ENCODE results near the gene TMCO4. TPM values are rescaled to one million over a fixed set of nuclear protein-coding genes. Genes with fewer than 3 reads are reported as not detected.
A peak's percentile ranks its signal among the peaks of the same experiment; 100 is the strongest.

The TMCO4 gene
- total RNA-seq, 1 donor from 2014 or later: 28.7 TPM

DNA sequence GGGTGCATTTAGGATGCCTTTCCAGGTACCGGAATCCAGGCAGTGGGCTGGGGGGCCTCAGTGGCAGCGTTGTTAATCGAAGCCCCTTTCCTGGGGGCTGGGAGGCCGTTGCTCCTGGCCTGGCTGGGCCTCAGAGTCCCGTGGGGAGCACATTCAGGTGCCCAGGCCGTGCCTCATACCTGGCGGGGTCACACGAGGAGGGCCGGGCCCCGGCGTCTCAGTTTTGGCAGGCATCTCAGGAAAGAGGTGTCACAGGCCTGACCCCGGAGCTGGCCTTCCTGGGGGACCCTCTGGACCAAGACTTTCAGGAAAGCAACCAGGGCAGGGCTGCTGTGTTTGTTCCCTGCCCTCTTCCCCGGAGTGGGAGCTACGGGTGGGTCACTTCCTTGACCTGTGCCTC lies 151.5 kb downstream of the TMCO4 start:
- H3K4me3 ChIP-seq: peak overlapping the region; percentile 82 to 94
- H3K4me1 ChIP-seq: peaks cover 78% of the 10 kb centered on the region
- no peaks in the 10 kb centered on the region for H3K27me3 ChIP-seq
- intact Hi-C loops (cut with DNase I): loop anchor here (5.0 kb wide), 1 partner anchor 261 kb away; no protein-coding TSS in a partner anchor
- TF ChIP-seq POLR2AphosphoS5 (IDR thresholded peaks at IDR 0.05; ENCODE audit: insufficient read depth in 1 of 2, low read depth in 1 of 2): no peak
- TF ChIP-seq CTCF (IDR thresholded peaks at IDR 0.05): no peak
- TF ChIP-seq POLR2A (IDR thresholded peaks at IDR 0.05): no peak
- H3K27ac ChIP-seq: peak overlapping the region; percentile 96
- no peaks in the 10 kb centered on the region for H3K36me3 ChIP-seq
- no peaks in the 10 kb centered on the region for H3K9me3 ChIP-seq
- DNase-seq (ENCODE audit: extremely low spot score in 2 of 2): no peak

DNA sequence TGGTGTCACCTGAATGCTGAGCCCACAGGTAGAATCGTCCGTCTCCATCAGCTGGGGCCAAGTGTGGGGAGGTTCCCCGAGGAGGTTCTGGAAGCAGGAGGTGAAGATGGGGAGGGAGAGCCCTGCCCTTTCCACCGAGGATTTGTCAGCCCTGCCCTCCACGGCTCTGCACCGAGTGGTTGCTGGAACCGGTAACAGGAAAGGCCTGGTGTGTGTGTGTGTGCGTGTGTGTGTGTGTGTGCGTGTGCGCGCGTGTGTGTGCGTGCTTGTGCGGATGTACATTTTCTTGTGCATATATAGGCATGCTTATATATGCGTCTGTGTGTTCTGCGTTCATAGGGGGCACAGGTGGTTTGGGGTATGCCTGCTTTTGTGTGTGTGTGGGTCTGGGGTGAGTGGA lies 152.1 kb downstream of the TMCO4 start:
- intact Hi-C loops (cut with DNase I): loop anchor here (5.0 kb wide), 1 partner anchor 260 kb away; no protein-coding TSS in a partner anchor
- peaks cover 78% of the 10 kb centered on the region for H3K4me1 ChIP-seq
- no peak for TF ChIP-seq POLR2A (IDR thresholded peaks at IDR 0.05)
- no peak for TF ChIP-seq CTCF (IDR thresholded peaks at IDR 0.05)
- no peak for TF ChIP-seq POLR2AphosphoS5 (IDR thresholded peaks at IDR 0.05; ENCODE audit: insufficient read depth in 1 of 2, low read depth in 1 of 2)
- DNase-seq (ENCODE audit: extremely low spot score in 2 of 2): no peak
- H3K9me3 ChIP-seq: no peaks in the 10 kb centered on the region
- H3K36me3 ChIP-seq: no peaks in the 10 kb centered on the region
- H3K27ac ChIP-seq: peak overlapping the region; percentile 96
- H3K4me3 ChIP-seq: peak overlapping the region; percentile 82 to 94
- H3K27me3 ChIP-seq: no peaks in the 10 kb centered on the region

DNA sequence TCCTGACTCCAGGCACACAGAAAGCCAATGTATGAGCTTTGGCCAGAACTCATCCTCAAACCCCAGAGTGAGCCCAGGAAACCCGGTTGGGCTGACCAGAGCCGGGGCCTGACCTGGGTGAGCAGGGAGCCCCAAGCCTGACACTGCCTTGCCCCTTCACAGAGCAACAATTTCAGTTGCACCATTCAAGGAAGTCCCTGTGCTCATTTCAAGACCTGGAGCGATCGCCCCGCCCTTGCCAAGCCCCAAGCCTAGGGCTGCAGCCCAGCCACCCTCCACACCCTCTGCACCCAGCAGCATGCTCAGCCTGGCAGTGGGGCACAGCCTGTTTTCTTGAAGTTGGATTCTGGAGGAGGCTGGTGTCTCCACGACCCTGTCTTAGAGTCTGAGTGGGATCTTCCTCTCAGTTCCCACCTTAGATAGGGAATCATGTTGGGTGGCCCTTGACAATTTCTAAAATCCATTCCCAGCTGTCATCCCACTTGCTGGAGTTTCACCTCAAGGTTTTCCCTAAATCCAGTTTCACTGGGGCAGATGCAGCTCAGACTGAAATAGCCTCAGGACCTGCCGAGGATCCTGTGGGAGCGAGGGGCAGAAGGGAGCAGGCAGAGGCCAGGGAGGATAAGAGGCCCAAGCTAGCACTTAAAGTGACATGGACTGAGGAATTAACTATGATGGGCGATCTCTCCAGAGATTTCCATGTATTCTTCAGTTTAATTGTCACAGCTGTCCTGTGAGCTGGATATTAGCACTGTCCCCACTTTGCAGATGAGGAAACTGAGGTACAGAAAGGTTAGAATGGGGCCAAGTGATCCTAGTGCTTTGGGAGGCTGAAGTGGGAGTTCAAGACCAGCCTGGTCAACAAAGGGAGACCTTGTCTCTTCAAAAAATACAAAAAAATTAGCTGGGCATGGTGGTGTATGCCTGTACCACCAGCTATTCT lies 153.1 kb downstream of the TMCO4 start:
- intact Hi-C loops (cut with DNase I): loop anchor here (5.0 kb wide), 1 partner anchor 259 kb away; no protein-coding TSS in a partner anchor
- no peak for DNase-seq (ENCODE audit: extremely low spot score in 2 of 2)
- H3K4me1 ChIP-seq: peaks cover 73% of the 10 kb centered on the region
- H3K36me3 ChIP-seq: no peaks in the 10 kb centered on the region
- TF ChIP-seq POLR2AphosphoS5 (IDR thresholded peaks at IDR 0.05; ENCODE audit: insufficient read depth in 1 of 2, low read depth in 1 of 2) (peak in 1 of 2 donors; percentile 50), CTCF (IDR thresholded peaks at IDR 0.05) (no peak)
- peak overlapping the region; percentile 96 for H3K27ac ChIP-seq
- no peaks in the 10 kb centered on the region for H3K27me3 ChIP-seq
- H3K9me3 ChIP-seq: no peaks in the 10 kb centered on the region
- H3K4me3 ChIP-seq: peak overlapping the region; percentile 82 to 94

- DNase-seq (ENCODE audit: extremely low spot score in 2 of 2): no peak
- no peaks in the 10 kb centered on the region for H3K27me3 ChIP-seq
- H3K36me3 ChIP-seq: no peaks in the 10 kb centered on the region
- H3K4me3 ChIP-seq: peak overlapping the region; percentile 82 to 94
- TF ChIP-seq POLR2A (IDR thresholded peaks at IDR 0.05): no peak
- no peak for TF ChIP-seq POLR2AphosphoS5 (IDR thresholded peaks at IDR 0.05; ENCODE audit: insufficient read depth in 1 of 2, low read depth in 1 of 2)
- no peak for TF ChIP-seq CTCF (IDR thresholded peaks at IDR 0.05)
- H3K27ac ChIP-seq: peak overlapping the region; percentile 96
- H3K4me1 ChIP-seq: peaks cover 66% of the 10 kb centered on the region
- intact Hi-C loops (cut with DNase I): loop anchor here (2.0 to 5.0 kb wide), 2 partner anchors 159 to 258 kb away; no protein-coding TSS in a partner anchor
- H3K9me3 ChIP-seq: no peaks in the 10 kb centered on the region
Observed at GRCh38 chr1:19645411-19646251, 154.1 kb downstream of the TMCO4 start.
